Mesenteric fat pad (tissue), 1 donor: ENCODE results near the gene EFCAB7. TPM values are rescaled to one million over a fixed set of nuclear protein-coding genes. Genes with fewer than 3 reads are reported as not detected.

Experiments
- DNase-seq: peaks from one replicate; pipeline ENCODE4 v3.0.0-alpha.2; 2020; ENCODE audit warnings: low spot score
- total RNA-seq: library from RNA; stranded (reverse); fragmentation: NEBNext Ultra II Directional; extraction: Animal tissue kit (Norgen Biotek cat#: 25700); gene quantifications from one replicate; pipeline ENCODE4 v1.2.1, GENCODE V29; 2021
- donor health status: DM: yes; HTN: yes; CAD: no.

EFCAB7 gene
- total RNA-seq, 1 donor from 2014 or later: 3.4 TPM

DNA sequence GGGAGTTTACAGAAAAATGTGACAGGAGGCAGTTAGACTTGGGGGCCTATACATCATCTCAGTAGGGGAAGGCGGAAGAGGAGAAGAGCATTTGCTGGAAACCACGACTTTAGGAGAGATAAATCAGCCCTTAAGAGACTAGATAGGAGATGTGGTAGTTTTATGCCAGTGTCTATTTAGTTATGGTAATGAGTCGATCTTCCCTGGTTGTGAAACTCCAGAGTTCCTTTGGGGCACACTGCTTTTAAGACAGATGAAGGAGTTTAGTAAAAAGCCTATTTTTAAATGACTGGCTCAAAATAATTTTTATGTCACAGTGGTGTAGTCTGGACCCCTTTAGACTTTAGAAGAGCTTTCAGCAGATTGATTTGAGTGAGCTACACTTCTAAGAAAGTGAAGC lies 77.7 kb downstream of the EFCAB7 start:
- no peak for DNase-seq

DNA sequence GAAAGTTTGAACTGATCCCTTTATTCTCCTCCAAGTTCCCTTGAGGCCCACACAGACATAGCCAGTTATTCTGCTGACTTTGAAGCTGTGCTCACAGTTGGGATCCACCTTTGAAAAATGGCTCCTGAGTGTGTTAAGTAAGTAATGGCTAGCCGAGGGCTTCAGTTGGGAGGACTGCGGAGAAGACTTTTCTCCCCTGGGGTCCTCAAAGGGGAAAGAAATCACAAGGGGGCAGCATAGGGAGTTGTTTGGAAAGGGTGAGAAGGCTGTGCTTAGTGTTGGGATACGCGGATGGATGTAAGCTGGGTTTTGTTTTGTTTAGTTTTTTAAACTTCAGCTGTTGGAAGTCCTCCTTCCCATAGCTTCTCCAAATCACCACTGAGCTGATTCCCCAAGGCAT lies 78.1 kb downstream of the EFCAB7 start:
- DNase-seq: no peak

DNA sequence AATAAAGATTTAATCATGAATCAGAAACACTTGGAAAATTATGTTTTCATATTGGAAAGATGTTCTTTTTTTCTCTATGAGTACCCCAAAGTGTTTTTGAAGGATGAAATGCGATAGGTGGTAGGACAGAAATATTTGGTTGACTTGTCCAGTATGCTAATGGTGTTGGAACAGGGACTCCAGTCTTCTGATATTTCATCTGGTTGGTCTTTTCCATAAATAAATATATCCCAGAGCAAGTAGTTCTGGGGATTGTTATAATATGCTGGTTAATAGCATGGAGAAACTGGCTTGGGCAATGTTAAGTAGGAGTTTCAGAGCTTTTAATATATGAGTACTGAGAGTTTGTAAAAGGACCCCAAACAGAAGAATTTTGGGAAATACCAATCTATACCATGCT lies 78.6 kb downstream of the EFCAB7 start:
- DNase-seq: no peak

DNA sequence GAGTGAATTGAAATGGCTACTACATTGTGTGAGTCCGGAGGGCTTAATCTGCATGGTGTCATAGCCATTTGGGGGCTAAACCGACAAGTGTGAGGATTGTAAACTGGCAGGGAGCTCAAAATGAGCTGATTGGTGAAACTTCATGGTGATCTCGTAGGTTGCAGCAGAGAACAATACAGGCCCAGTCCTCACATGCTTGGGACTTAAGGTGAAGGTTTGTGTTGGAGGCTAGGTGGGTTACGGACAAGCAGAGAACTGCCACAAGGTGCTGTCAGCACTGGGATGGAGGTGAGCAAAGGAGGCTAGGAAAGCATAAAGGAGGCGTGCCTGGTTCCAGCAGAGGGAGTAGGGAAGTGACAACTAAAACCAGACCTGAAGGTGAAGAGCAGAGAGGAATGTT lies 79.3 kb downstream of the EFCAB7 start:
- no peak for DNase-seq

DNA sequence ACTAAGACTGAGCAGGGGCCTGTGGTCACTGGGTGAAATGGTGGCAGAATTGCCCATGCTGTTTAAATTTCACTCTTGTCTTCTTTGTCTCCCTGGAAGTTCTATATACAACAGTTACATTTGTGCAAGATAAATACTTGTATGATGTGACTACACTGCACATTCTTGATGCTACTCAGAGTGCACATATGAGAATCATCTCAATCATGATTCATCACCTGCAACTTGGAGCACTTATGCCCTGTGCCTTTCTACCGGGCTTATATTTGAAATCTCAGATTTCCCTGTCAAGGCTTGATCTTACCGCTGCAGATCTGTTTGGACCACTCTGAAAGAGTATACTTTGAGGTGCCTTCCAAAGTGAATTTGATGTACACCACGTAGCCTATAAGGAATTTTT lies 80.5 kb downstream of the EFCAB7 start:
- DNase-seq: no peak

DNA sequence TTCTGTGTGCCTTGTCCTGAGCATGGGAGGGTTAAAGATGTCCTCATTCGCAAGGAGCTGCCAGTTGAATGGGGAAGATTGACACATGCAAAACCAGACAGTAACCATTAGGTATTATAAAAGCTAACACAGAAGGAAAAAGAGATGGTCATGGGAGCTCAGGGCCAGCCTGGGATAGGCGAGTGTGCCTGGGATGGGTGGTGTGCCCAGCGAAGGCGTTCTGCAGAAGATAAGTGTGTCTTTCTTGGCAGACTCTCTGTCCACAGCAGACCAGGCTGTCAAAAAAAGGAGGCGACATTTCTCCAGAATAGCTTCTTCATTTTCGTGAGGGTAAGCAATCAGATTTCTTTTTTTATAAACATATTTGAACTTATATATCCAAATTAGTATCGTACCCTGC lies 84.0 kb downstream of the EFCAB7 start:
- DNase-seq: no peak

DNA sequence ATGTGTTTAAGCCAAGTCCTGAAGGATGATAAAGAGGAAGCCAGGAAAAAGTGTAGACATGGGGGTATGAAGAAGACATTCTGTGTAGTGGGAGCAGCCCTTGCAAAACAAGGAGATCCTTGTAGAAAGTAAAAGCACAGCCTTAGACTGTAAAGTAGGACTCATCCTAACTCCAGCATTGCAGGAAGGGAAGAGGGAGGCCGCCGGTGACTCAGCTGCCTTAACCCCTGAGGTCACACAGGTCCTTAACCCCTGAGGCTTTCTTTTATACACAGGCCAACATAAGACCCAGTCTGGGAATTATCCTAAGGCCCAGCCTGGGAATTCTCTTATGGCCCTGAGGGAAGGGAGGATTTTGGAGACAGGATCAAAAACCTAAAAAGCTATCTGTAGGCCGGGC lies 87.9 kb downstream of the EFCAB7 start:
- no peak for DNase-seq

DNA sequence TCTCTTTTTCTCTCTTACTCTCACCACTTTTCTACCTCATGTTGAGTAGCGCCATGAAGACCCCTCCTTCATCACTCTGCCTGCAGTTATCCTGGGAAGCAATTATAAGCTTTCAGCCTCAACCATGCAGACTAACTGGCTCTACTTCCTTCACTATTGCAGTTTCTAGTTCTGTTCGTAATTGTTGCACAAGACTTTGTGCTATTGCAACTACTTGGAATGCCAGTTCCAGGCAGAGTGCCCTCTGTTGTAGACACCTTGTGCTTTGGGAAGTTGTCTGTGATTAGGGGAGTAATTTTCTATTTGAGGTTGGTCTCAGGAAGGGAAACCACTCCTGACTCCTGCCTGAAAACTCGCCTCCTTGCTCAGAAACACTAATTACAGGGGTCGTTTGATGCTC lies 89.2 kb downstream of the EFCAB7 start:
- no peak for DNase-seq

DNA sequence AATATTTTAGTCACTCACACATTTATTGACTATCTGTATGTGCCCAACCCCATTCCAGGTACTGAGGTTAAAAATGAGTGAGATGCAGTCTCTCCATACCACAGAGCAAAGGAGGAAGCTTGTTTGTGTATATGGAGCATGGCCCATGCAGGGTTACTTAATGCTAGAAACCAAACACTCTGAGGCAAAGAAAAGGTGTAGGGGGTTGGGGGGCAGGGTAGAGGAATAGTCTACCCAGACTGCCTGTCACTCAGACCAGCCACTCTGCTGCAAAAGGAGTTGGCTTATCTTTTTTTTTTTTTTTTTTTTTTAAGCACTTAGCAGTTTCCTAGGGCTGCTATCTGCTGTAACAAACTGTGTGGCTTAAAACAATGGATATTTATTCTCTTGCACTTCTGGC lies 89.6 kb downstream of the EFCAB7 start:
- no peak for DNase-seq

DNA sequence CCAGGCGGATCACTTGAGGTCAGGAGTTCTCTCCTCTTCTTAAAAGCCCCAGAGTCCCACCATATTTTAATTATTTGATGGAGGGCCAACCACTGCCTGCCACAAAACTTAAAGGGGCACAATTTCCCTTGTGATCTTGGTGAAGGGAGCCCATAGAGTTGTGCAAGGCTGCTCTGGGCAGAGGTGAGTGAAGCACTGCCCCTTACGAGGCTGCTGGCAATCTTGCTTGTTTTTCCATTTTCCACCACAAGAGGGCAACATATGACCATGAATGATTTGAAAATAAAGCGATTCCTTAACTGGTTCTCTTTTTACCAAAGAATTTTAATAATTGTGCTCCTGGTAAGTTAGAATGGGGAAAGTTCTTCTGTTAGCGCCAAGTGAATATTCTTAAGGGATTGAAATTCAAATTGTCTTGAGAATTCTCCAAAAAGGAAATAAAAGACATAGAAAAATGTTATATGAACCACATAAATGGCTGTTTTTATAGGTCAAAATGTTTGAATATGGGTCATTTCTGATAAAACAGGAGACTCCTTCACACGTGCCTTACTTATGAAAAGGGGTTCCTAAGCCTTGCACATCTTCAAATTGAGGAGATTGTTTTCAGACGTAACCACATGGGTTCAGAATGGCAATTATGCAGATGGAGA lies 92.6 kb downstream of the EFCAB7 start:
- no peak for DNase-seq

DNA sequence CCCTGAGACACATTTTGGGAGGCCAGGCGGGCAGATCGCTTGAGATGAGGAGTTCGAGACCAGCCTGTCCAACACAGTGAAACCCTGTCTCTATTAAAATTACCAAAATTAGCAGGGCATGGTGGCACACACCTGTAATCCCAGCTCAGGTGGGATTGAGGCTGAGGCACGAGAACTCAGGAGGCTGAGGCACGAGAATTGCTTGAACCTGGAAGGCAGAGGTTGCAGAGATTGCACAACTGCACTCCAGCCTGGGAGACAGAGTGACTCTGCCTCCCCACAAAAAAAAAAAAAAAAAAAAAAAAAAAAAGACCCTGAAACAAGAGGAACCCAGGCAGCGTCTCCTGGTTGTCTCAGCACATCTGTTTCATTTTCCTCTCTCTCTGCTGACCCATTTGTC lies 94.1 kb downstream of the EFCAB7 start:
- no peak for DNase-seq

DNA sequence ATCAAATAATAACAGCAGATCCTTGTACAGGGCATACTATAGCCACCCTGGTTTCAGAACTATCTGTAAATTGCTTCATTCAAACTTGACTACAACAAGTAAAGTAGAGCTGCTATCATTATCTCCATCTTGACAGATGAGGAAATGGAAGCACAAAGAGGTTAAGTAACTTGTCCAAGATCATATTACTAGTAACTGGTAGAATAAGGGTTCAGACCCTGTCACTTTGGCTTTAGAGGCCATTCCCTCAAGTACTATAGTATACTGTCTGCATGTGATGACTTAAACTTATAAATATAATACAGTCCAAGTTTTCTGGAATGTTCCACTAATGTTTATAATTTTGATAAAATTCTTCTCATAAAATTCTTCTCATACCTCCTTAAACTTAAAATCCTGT lies 94.7 kb downstream of the EFCAB7 start:
- no peak for DNase-seq

DNA sequence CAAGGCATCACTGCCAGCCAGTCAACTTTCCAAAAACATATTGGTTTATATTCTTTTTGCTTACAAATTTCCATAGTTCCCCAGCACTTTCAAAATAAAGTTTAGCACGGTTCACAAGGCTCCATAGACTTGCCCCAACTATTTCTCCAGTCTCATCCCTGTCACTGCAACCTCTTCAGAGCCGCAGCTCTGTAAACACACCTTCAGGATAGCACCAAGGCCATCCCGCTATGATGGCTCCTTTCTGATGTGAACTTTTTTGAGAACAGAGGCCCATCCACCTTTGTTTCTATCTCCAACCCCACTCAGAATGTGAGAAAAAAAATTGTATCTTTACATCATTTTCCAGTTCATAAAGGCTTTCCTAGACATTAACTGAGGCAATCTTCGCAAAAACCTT lies 96.2 kb downstream of the EFCAB7 start:
- no peak for DNase-seq

DNA sequence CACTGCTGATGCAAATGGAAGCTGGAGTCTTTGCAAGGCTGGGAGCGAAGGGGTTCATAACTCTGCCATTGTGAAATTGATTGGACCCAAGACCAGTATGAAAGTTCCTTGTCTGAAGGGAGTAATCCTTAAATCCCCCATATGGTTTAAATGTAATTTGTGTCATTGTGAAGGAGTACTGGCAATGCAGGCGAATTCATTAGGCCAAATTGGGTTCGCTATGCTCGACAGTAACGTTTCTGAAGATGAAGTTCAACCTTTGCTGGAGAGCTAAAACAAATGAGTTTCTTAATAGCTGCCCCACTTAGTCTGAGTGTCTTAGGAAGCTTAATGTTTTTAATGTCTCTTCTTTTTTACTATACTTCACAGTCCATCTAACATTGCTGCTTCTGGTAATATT lies 97.3 kb downstream of the EFCAB7 start:
- DNase-seq: no peak

DNA sequence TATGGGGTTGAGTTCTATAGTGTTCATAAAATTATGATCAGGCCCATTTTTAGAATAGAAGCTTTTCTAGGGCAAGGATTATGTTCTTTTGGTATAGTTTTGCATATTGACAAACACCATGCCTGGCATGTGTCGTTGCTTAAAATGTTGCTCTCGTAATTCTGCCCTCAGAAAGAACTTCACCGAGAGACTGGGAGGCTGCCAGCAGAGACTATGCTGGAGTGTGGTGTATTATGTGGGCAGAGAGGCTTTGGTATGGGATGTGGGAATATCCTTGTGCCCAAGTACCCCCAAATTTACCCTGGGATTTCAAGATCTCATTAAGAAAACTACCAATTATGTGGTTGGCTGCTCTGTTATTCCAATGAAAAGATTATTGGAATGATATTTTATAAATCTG lies 97.8 kb downstream of the EFCAB7 start:
- no peak for DNase-seq

DNA sequence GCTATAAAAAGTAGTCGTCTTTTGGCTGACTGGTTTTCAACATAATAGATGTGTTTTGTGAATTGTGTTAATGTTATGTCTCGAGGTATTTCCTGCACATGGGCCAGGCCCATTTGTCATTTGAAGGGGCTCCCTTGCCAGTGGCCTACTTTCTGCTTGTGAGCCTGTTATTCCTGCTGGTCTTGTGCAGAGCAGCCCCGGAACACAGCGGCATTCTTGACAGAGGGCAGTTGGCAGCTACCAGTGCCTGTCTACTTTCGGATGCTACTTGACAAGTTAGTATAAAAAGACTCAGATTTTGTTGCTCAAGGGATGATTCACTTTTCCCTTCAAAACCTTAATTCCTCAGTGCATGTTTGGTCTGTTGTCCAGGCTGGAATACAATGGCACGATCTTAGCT lies 98.4 kb downstream of the EFCAB7 start:
- no peak for DNase-seq

Other genes starting within 250 kb of the EFCAB7 start
- not detected for gene FOXD3, start 201.0 kb upstream of the EFCAB7 start, total RNA-seq
- gene ALG6, start 155.9 kb upstream of the EFCAB7 start, total RNA-seq: 8.4 TPM
- gene ITGB3BP, start 300 bp upstream of the EFCAB7 start, total RNA-seq: 8.1 TPM
- 180 TPM for gene PGM1, start 69.9 kb downstream of the EFCAB7 start, total RNA-seq